Activated T-cell treated with anti-CD3 and anti-CD28 coated beads for 4 hours (primary cell): Measurements from ENCODE around the gene MTMR10.

Experiments
- DNase-seq: peaks from one replicate; pipeline ENCODE4 v3.0.0-alpha.2; 2020

The MTMR10 gene

GRCh38 chr15:30956216-30957124 lies 35.0 kb downstream of the MTMR10 start:
- DNase-seq: no peak

GRCh38 chr15:30954674-30955073 lies 36.8 kb downstream of the MTMR10 start:
- no peak for DNase-seq

GRCh38 chr15:30953731-30954378 lies 37.6 kb downstream of the MTMR10 start:
- no peak for DNase-seq

DNA sequence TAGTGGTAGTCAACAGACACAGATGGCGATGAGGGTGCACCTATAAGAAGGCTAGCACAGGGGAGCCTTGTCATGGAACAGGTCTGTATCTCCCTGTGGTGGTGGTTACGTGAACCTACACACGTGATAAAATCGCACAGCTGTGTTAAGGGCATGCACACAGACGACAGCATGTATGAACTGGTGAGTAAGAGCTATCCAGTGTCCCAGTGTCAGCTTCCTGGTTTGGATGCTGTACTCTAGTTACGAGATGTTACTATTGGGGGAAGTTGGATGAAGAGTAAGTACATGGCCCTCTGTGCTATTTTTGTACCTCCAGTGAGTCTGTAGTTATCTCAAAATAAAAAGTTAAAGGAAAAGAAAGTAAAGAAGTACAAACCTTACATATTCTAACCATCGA lies 38.2 kb downstream of the MTMR10 start:
- DNase-seq: no peak

- no peak for DNase-seq
These were observed 47.6 kb downstream of the MTMR10 start for GRCh38 chr15:30943654-30944335.

GRCh38 chr15:30941520-30941919 lies 49.9 kb downstream of the MTMR10 start:
- no peak for DNase-seq

DNA sequence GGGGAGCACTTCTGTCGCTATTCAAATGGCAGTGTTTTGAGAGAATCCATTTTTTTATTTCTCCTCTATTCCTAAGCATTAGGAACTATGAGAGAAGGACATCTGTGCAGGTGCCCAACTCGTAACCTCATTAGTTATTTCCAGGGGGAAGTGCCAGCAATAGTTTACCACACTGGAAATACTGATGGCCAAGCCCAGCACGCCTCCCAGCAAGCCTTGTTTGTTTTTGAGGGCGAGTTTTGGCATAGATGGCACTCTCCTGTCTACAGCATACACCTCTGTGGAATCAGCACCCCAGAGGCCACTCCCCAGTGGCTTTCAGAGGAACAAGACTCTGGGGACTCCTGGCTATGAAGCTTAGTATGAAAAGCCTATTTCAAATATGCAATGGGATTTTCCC lies 51.1 kb downstream of the MTMR10 start:
- no peak for DNase-seq

DNA sequence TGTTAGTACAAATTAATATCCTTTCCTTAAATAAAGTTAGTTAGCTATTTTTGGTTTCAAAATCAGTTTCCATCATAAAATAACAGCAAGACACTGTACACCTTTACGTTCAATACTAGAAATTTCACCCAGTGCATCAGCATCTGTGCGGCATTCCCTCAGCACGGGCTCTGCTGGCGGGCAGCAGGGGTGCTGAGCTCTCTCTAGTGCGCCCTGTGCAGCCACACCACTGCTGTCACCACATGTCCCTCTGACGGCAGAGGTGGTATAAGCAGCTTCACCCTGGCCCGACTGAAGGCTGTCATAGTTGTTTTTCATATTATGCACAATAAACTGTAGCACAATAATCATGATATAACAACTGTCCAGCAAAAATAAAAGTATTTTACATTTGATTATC lies 52.3 kb downstream of the MTMR10 start:
- no peak for DNase-seq

DNA sequence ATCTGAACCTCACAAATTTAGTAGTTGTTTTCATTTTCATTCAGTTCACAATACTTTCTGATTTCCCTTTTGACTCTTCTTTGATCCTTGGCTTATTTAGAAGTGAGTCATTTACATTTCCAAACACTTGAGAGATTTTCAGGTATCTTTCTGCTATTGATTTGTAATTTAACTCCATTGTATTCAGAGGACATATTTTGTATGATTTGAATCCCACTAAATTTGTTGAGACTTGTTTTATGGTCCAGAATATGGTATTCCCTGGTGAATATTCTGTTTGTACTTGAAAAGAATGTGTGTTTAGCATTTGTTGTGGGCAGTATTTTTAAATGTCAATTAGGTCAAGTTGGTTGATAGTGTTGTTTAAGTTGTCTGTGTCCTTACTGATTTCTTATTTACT lies 58.1 kb downstream of the MTMR10 start:
- DNase-seq: no peak

- DNase-seq: no peak
These were observed 61.0 kb downstream of the MTMR10 start for GRCh38 chr15:30930422-30930821.

DNA sequence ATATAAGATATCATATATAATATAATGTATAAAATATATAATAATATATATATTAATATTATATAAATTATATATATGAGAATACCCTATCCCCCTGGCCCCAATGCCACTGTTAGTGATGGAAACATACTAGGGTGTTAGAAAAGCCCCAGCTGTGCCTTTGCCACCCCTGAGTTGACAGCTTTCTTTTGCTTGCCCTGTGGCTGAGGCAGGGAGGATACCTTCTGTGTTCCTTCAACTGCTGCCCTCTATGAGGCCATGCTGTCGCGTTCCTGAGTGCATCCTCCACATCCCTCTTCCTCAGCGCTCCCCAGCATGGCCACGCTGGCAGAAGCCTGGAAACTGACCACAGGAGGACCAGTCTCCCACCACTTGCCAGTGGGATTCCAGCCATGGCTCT lies 61.4 kb downstream of the MTMR10 start:
- DNase-seq: no peak

DNA sequence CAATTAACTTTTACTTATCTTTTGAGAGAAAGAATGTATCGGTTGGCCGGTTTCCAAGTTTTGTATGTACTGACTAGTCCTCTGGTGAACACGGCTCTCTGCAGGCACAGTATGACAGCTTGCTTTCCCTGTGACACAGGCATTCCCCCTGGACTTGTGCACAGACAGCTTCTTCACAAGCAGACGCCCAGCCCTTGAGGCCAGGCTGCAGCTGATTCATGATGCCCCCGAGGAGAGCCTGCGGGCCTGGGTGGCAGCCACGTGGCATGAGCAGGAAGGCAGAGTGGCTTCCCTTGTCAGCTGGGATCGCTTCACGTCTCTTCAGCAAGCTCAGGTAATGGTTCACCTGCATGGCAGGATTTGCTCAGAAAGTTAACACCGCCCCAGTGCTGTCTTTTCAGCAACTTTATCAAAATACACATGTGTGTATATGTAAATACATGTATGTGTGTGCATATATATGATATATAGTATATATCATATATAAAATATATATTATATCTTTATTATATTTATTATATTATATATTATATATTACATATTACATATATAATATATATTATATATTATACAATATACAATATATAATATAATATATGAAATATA lies 62.3 kb downstream of the MTMR10 start:
- DNase-seq: no peak

- DNase-seq: no peak
These were observed 63.4 kb downstream of the MTMR10 start for GRCh38 chr15:30928076-30928475.

GRCh38 chr15:30927148-30927761 lies 64.2 kb downstream of the MTMR10 start:
- DNase-seq: no peak

DNA sequence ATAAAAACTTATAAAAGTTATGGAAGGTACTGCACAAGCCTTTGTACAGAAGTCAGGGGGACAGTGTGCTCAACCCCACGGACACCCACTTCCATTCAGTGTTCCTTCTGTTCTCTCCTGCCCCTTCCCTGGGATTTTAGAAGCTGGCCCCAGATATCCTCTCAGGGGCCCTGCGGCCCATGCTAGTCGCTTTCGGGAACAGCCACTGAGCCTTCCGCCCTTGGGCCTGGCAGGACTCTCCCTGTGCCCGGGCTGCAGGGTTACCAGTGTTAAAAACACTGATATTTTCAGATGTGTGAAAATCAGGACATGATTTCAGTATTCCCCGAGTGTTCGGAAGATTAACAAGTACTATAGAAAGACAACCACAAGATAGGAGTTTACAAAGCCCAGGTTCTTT lies 65.3 kb downstream of the MTMR10 start:
- DNase-seq: no peak

GRCh38 chr15:30925686-30926085 lies 65.7 kb downstream of the MTMR10 start:
- DNase-seq: no peak

GRCh38 chr15:30924353-30924752 lies 67.1 kb downstream of the MTMR10 start:
- no peak for DNase-seq

GRCh38 chr15:30923429-30923828 lies 68.0 kb downstream of the MTMR10 start:
- DNase-seq: no peak

GRCh38 chr15:30922480-30923311 lies 68.7 kb downstream of the MTMR10 start:
- no peak for DNase-seq

DNA sequence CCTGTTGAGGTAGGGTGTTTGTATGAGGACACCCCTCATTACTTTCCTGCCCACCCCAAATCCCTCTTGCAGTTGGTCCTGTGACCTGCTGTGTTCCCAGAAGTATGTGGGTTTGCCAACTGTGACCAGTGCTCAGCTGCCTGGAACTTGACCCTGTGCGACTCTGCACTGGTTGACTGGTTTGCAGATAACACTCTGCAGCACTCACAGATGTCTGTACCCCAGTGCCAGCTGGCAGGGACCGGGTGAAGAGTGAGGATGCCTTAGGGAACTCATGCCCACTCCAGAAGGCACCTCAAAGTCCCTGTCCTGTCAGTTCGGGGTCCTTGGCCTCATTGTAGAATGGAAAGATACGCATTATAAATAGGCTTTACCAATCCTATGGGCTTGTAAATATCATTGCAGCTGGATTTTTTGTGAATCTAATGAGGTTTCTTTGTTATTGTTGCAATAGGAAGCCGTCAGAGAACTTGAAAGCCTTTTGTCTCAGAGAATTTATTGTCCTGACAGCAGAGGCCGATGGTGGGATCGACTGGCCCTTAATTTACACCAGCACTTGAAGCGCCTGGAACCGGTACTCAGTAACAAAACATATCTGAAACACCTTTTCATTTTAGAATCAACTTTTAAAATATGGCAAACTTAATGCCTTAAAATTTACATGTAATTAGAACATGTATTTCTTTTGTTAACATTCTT lies 69.5 kb downstream of the MTMR10 start:
- DNase-seq: no peak

GRCh38 chr15:30921106-30921505 lies 70.3 kb downstream of the MTMR10 start:
- no peak for DNase-seq
